PC-3 (cell line): ENCODE measurements around the gene JAG2.

Experiments used
- CTCF ChIP-seq: fragments of 300-600 bp; sonication (generic); conservative IDR thresholded peaks from 2 replicates; pipeline ENCODE4 v1.5.1; 2017; ENCODE audit warnings: antibody characterized with exemption, low read depth, mild to moderate bottlenecking, low read length
- EZH2 ChIP-seq: fragments of 300-600 bp; sonication (generic); IDR thresholded peaks from one replicate; pipeline ENCODE4 v1.6.1; 2017; ENCODE audit warnings: antibody characterized with exemption, mild to moderate bottlenecking, low read length; ENCODE audit not compliant: unreplicated experiment
- EZH2phosphoT487 ChIP-seq: fragments of 300-600 bp; sonication (generic); IDR thresholded peaks from 2 replicates; pipeline ENCODE4 v1.6.1; 2018; ENCODE audit warnings: mild to moderate bottlenecking, antibody characterized with exemption, low read length, borderline replicate concordance

GRCh38 chr14:105102893-105103292 is 65.7 kb downstream of the JAG2 start:
- TF ChIP-seq EZH2phosphoT487 (no peak), CTCF (no peak), EZH2 (no peak)
